Endothelial cell of hepatic sinusoid (primary cell): ENCODE measurements around the gene ANKRD55.
"Not testable (repeated sequence)": the region's sequence is repeated elsewhere in the genome, so short reads cannot be mapped to it uniquely, and the experiment has no call there.

ENCODE experiments used
- in situ Hi-C: cut with HindIII; loops from 2 replicates; pipeline ENCODE4 v1.10.0; 2017; ENCODE audit warnings: low sequenced_read_pairs

The ANKRD55 gene

DNA sequence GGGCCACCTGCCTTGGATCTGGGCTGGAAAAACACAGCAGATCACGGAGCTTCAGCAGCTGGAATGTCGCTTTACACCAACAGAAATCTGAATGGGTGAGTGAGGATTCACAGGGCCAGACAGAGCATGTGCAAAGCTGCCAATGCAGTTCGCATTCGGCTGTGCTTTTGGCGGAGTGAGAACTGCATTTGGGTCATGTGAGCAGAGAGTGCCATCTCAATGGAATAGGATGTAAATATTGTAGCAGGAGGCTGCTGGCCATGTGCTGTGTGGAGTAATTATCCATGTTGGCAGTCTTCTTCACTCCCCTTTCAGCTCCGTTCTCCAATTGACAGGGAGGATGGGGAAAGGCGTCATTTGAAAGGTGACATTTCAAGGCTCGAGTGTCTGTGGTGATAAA is at the start of gene ANKRD55:
Gene ANKRD55, minus strand, starts transcription at position 101 of the 400 bp plus-strand sequence. CDS start 417 bp downstream, outside the sequence.
- in situ Hi-C loops, result no loop called here

DNA sequence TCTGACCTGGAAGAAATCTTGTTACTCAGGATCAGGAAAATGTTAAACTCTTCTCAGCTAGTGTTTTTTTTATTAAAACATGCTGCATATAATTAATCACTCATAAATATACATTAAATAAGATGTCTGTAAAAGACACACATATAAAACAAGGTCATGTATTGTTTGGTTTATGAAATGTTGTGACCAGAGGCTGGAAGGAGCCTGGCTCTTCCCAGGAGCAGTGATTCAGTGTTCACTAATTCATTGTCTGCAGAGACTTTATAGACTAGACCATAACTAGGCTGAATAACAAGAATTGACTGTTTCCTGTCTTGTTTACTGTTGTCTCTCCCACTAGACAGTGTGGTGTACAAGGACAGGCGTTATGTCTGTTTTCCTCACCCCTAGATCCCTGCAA is 49.1 kb upstream of the ANKRD55 start:
- in situ Hi-C loops, result loop anchor here (25.0 kb wide), 1 partner anchor 555 kb away; no protein-coding TSS in a partner anchor

DNA sequence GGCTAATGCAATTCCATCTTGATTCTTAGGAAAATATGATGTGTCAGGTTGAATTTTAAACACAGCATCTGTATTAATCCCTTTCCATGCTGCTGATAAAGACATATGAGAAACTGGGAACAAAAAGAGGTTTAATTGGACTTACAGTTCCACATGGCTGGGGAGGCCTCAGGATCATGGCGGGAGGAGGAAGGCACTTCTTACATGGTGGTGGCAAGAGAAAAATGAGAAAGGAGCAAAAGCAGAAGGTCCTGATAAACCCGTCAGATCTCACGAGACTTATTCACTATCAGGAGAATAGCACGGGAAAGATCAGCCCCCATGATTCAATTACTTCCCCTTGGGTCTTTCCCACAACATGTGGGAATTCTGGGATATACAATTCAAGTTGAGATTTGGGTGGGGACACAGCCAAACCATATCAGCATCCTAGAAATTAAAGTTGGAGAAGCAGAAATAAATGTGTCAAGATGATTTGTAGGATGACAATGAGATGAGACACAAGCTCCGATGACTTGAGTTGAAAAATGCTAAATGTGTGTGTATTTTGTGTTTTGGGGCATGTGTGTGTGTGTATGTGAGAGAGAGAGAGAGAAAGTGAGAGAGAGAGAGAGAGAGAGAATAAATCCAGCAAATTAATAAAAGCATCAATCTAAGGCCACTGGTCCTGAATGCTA is 48.5 kb upstream of the ANKRD55 start:
- in situ Hi-C loops, result loop anchor here (25.0 kb wide), 1 partner anchor 556 kb away; no protein-coding TSS in a partner anchor

DNA sequence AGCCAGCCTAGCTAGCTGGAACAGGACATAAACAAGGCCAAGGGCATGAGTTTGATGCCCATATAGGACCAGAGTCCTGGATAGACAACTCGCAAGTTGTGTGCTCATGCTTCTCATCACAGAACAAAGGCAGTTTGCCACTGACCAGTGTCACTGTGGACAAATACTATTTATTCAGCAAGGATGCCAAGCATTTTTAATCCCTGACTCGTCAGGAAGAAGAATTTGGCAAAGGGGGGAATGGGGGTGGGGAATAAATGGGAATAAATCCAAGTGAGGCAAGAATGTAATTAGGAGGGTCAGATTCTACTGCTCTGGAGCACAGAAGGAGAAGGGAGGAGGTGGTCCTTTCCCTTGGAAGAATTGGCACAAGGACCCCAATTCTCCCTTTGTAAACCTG is 46.8 kb upstream of the ANKRD55 start:
- in situ Hi-C loops, result loop anchor here (10.0 to 25.0 kb wide), 2 partner anchors 195 to 557 kb away; no protein-coding TSS in a partner anchor

DNA sequence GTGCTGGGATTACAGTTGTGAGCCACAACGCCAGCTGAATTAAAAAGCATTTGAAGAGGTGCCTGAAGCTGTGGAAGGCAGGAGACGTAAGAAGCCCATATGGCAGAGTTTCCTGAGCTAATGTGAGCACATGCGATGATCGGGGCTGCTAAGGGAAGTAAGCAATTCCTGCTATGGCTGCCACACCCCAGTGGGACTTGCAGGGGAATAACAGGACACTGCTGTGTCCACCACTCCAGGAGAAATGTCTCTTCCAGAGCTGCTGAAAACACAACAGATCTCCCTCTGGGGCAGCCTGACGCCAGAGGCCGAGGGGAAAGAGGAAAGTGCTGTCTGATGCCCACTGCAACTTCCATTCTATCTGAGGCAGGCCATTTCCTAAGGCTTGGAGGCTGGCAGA is 46.2 kb upstream of the ANKRD55 start:
- in situ Hi-C loops, result loop anchor here (10.0 to 25.0 kb wide), 2 partner anchors 196 to 558 kb away; no protein-coding TSS in a partner anchor

DNA sequence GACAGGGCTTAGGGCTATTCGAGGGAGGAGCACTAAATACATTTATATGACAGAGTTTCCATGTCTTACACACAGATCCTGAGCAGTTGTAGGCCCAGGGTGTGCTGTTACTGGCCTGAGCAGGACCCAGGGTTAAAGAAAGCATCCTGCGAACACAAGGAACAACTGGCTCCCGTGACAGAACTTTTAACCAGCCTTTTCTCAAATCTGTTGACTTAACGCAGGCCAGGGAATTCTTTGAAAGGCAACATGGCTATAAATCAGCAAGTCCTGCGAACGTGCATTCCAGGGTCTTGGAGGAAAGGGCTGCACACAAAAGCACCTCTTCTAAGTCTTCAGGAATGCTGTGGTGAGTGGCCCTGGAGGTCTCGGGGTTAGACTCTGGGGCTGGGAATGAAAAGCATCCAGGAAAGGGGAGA is 45.2 kb upstream of the ANKRD55 start:
- in situ Hi-C loops, result loop anchor here (10.0 to 25.0 kb wide), 2 partner anchors 196 to 559 kb away; no protein-coding TSS in a partner anchor

DNA sequence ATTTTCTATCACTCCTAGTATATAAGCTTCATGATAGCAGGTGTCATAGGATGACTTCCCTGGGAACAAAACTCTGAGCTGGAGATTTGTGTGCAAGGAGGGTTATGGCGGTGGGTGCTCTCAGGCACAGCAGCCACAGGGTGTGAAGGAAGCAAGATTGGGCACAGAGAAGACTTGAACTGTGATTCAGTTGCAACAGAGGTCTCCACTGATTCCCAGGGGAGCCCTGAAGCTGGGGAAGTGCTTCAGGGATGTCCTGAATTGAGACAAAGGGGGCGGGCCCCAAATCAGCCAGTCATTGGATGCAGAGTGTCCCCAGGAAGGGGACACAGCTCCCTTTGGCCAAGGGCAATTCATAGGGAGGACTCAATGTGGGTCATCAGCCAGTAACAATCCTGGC is 44.4 kb upstream of the ANKRD55 start:
- in situ Hi-C loops, result loop anchor here (10.0 to 25.0 kb wide), 2 partner anchors 197 to 560 kb away; no protein-coding TSS in a partner anchor

DNA sequence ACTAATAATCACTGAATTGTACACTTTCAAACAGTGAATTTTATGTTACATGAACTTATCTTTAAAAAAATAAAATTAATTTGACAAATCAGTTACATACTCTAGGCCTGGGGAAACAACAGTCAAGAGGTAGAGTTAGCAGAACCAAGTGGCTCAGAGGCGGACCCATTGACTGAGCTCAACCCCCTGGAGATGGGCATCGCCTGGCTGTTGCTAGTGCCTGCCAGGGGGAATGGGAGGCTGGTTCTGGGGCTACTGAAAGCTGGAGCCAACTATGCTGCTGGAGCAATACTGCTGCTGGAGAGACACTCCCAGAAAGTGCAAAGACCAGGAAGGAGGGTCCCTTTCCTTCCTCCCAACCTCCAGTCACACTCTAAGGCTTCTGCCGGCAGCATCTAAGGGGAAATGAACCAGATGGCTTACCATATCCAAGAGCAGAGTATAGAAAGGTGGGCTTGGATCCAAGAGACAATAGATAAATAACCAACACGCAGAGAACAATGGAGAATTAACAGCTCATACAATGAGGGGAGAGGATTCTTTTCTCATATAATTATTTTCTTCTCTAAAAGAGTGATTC is 40.3 kb upstream of the ANKRD55 start:
- in situ Hi-C loops, result loop anchor here (10.0 kb wide), 1 partner anchor 201 kb away; no protein-coding TSS in a partner anchor

DNA sequence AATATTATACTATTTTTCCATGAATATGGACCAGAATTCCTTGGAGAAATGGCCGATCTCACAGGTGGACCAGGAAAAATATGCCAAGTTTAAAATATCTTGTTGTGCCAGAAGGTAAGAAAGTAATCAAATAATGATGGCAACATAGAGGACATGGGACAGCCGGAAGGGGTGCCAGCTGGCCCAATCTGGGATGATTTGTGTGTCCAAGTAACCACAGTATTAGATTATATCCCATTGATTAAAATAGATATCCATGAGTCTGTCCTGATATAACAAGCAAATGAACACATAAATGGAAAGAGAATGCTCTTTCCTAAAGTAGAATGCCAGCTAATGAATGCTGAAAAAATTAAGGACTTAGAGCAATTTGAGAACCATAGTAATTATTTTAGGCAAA is 39.6 kb upstream of the ANKRD55 start:
- in situ Hi-C loops, result loop anchor here (10.0 kb wide), 1 partner anchor 202 kb away; no protein-coding TSS in a partner anchor

DNA sequence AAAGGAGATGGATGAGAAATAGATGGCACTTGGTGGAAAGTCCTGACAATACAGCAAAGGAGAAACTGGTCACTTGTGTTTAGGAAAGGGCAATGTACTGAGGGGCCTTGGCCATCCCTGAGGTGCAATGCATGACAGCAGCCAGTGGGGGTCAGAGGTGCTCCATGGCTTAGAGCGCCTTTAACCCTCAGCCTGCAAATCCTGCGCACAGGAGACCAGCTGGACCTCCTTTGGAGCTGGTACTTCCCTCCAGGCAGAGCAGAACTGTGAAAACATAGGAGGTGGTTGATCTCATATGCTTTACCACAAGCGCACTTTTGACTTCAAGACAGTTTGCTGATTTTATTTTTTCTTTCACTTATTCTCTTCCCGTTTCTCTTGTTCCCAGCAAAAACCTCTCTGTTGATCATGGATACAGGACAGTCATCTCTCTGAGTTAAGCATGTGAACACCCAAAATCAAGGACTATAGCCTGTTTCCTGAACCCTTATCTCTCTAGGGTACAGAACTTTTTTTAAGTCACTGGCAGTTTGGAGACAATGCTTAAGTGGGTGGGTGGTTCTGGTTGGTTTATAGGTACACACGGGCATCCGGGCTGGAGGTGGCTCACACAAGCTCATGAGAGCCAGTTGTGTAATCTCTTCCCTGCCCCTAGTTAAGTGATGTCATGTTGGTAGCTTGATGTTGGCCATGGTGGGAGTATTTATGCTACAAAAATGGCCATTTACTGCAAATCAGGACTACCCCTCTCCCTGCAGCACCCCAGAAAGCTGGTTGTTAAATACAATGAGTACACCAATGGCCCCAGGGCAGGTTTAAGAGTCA is 37.6 kb upstream of the ANKRD55 start:
- in situ Hi-C loops, result loop anchor here (10.0 kb wide), 1 partner anchor 204 kb away; no protein-coding TSS in a partner anchor

DNA sequence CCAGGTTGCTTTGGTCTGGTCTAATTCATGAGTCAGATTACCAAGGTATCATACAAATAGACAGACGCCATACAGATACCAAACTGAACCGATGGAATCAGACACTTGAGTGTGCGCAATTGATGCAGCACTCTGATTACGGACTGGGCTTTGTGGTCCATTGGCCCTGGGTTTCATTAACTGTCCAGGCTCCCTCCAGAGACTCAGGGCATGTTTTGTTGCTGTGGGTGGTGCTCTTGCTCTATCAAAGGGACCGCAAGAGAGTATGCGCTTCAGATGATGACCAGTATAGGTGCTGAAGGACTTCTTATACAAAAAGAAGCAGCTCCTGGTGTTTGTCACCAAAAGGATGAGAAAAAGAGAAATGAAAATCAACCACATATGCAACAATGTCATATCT is 36.9 kb upstream of the ANKRD55 start:
- in situ Hi-C loops, result loop anchor here (10.0 kb wide), 1 partner anchor 205 kb away; no protein-coding TSS in a partner anchor

DNA sequence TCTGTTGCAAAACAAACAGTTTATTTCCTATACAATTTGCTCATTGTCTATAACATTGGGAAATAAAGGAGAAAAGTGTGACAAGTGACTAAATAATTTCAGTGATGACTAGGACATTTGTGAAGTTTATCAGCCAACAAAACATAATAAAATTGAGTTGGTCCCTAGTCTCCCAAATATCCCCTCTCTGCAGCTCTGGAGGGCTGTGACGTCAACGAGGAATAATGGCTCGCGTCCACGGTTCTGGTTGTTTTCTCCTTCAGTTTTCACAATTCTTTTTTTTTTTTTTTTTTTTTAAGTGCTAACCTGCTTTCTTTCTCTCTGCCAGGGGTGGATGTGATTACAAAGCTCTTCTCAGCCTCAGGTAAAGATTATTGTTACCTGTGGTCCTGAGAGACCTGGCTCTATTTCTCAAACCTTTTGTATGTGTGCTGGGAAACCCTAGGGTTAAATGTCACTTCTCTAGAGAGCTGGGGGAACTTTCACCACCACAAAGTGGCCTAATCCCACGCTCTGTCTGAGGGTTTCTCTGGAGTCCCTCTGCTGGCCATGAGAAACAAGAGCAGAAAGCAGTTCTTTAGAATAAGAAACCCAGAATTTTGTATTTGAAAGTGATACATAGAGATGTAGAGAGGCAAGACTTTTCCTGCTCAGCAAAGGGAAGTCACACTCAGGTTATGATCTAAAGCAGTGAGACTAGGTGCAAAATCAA is 36.2 kb upstream of the ANKRD55 start:
- in situ Hi-C loops, result no loop called here

DNA sequence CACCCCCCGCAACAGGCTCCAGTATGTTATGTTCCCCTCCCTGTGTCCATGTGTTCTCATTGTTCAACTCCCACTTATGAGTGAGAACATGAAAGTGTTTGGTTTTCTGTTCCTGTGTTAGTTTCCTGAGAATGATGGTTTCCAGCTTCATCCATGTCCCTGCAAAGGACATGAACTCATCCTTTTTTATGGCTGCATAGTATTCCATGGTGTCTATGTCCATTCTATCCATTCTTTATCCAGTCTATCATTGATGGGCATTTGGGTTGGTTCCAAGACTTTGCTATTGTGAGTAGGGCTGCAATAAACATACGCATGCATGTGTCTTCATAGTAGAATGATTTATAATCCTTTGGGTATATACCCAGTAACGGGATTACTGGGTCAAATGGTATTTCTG is 35.6 kb upstream of the ANKRD55 start:
- in situ Hi-C loops, result not testable (repeated sequence)

DNA sequence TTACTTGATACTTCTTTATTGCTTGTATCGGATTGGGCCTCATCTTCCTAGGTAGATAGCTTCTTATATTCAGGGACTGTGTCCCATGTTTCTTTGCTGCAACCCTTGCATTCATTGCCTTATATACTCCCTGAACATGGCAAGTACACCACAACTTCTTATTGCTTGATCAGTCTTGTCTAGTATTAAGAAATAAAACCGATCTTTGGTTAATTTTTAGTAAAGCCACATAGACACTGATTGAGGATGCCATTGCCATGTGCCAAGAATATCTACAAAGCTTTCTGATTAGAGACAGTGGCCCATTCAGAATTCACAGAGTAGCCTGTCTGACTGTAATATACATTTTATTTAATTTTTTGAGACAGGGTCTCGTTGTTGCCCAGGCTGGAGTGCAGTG is 34.7 kb upstream of the ANKRD55 start:
- in situ Hi-C loops, result no loop called here

DNA sequence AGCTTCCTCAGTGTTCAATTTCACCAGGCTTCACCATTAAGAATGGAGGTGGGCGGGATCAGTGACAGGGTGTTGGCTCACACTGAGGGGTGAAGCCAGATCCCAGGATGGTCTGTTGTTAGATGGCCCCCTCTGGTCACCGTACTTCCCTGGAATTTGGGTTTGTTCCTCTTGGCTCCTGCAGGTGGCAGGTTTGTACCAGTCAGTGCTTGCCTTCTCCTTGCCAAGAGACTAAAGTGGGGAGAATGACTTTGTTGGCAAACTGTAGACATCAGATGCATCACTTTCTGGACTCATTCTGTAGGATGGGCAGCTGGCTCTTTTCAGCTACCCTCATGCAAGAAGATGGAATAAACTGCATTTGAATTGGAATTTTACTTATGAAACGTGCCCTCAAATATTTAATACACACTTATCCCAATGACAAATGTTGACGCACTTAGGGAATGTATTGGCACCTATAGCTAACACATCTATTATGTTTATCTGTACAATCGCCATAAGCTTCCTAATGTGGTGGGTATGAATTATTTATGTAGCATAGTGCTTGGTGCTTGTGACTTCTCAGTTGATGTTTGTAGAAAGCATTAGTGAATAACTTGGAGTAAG is 31.4 kb upstream of the ANKRD55 start:
- in situ Hi-C loops, result no loop called here

DNA sequence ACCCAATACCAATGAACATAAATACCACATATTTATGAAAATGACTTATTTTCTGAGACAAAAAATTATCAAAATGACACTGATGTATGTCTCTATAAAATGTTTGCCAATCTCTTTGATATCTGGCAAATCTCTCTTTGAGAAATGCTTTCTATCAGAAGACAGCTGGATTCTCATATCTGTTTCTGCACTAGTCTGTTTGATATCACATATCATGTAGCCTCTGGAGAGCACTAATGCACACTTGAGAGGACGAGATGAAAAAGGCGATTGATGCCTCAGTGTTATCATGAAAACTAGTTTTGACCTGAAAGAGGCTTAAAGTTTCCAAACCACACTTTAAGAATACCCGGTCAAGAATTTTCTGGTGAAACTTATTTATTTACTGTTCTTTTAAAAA is 29.1 kb upstream of the ANKRD55 start:
- in situ Hi-C loops, result no loop called here

DNA sequence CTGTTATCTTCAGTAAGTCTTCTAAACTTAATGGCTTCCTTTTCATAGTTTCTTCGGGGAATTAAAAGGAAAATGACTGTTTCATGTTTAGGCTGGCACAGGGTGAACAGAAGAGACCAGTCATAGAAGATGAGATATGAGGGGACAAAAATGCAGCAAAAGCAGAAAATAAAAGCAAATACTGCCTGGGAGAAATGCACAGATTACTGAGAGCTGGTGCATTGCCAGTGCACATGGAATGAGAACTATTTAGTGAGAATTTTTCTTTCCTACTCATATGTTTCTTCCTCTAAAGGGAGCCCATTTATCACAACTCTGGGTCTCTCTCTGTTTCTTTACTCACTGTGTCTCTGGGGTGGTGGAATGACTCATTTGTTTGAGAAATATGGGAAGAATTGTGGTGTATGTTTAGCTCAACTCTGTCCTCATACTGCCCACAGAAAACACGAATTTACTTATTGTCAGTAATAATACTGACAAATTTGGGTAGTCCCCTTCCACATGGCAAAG is 25.9 kb upstream of the ANKRD55 start:
- in situ Hi-C loops, result no loop called here

DNA sequence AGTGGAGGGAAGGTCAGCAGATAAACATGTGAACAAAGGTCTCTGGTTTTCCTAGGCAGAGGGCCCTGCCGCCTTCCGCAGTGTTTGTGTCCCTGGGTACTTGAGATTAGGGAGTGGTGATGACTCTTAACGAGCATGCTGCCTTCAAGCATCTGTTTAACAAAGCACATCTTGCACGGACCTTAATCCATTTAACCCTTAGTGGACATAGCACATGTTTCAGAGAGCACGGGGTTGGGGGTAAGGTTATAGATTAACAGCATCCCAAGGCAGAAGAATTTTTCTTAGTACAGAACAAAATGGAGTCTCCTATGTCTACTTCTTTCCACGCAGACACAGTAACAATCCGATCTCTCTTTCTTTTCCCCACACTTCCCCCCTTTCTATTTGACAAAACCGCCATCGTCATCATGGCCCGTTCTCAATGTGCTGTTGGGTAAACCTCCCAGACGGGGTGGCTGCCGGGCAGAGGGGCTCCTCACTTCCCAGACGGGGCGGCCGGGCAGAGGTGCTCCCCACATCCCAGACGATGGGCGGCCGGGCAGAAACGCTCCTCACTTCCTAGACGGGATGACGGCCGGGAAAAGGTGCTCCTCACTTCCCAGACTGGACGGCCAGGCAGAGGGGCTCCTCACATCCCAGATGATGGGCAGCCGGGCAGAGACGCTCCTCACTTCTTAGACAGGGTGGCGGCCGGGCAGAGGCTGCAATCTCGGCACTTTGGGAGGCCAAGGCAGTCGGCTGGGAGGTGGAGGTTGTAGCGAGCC is 24.8 kb upstream of the ANKRD55 start:
- in situ Hi-C loops, result not testable (repeated sequence)

DNA sequence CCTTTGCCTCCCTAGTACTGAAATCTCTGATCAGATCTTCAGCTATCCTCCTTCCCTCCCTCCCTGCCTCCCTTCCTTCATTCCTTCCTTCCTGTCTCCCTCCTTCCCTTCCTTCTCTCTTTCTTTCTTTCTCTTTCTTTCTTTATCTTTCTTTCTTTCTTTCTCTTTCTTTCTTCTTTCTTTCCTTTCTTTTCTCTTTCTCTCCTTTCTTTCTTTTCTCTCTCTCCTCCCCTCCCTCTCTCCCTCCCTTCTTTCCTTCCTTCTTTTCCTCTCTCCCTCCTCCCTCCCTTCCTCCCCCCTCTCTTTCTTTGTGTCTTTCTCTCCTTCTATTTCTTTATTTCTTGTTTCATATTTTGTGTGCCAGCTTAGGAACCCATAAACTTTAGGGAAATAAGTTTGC is 23.9 kb upstream of the ANKRD55 start:
- in situ Hi-C loops, result no loop called here
